ENCODE results near the gene DOCK4. TPM values are rescaled to one million over a fixed set of nuclear protein-coding genes. Genes with fewer than 3 reads are reported as not detected.

The DOCK4 gene
- total RNA-seq, 4 donors from 2014 or later = 8.2 to 9.0 (median 8.6) TPM

DNA sequence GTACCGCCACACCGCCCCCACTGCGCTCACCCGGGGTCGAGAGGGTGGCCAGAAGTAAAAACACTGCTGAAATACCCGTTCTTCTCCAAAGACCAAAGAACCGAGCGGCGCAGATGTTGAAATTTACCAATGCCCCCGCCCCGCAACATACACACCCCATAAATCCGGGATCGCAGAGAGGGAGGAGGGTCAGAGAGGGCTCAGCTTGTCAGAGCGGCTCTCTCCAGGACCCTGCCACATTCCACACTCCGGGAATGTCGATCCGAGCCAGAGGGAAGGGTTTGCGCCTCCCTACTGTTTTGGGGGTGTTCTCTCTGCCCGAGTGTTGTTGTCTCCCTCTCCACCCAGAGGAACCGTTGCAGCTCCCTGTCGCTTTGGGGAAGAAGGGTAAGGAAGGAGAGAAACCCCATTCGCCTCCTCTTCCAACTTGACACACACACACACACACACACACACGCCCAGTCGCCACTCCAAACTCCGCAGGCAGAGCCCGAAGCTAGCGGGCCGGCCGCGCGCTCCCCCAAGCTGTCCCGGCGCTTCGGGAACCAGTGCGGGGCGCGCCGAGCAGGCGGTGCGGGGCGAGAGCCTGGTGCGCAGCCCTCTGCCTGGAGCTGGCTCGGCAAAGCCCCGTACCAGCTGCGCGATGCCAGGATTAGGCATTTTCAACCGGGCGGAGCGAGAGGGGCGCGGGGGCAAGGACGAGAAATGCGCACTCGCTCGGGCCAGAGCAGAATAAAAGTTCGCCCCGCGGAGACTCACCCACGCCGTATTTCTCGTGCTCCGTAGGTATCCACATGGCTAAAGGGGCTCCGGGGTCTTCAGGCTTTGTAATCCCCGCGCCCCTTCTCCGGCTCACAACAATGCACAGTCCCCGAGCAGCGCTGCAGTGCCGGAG lies 609 bp downstream of the DOCK4 start:
- H3K4me3 ChIP-seq (ENCODE audit: low read depth, poor library complexity, severe bottlenecking) = peak overlapping the region; percentile 88
- WGBS, 2 donors = 0 to 1% methylated on average over 51 to 65 of the region's 69 CpGs
- intact Hi-C loops (cut with DNase I; ENCODE audit: low total_unique reads) = no loop called here
- peak; percentile 28 to 91 for DNase-seq (ENCODE audit: low spot score in 2 of 2)
- TF ChIP-seq CTCF (IDR thresholded peaks at IDR 0.05) (no peak), POLR2A (IDR thresholded peaks at IDR 0.05) (no peak)

DNA sequence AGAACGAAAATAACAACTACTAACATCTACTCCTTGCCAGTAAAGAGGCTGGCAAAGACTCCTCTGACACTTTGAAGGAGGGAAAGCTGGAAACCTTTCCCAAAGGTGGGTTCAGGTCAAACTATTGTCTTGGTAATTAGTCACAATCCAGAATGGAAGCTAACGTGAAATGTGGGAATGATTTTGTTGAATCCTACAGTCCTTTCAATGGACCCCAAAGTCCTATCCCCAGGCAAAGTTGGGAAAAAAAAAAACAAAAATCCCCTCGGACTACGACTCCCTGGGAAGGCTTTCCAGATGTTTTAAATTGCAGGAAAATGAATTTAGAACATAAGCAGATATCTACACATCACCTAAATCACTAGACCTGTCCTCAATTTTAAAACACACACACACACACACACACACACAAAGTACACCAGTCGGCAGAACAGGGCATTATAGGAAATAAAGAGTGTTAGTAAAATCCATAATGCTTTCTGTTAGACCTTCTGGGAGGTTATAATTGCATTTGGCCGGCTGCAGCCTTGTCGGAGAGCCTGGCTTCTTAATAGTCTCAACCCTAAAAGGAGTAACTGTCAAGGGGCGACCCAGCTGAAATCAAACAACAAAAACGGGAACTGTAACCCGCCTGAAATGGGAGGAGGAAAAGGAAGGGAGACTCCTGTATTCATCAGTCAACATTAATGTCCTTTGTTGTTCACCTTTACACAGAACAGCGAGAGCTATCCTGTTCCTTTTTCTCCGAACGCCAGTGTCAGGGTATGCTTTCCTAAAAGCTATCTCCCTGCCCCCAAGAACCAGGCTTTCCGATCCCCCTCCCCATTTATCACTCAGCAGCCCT lies 1.5 kb downstream of the DOCK4 start:
- DNase-seq (ENCODE audit: low spot score in 2 of 2) = no peak
- intact Hi-C loops (cut with DNase I; ENCODE audit: low total_unique reads) = no loop called here
- no peak for TF ChIP-seq CTCF (IDR thresholded peaks at IDR 0.05)
- TF ChIP-seq POLR2A (IDR thresholded peaks at IDR 0.05) = no peak
- 0 to 1% methylated on average over 14 of the region's 14 CpGs for WGBS, 2 donors
- peak overlapping the region; percentile 88 for H3K4me3 ChIP-seq (ENCODE audit: low read depth, poor library complexity, severe bottlenecking)

DNA sequence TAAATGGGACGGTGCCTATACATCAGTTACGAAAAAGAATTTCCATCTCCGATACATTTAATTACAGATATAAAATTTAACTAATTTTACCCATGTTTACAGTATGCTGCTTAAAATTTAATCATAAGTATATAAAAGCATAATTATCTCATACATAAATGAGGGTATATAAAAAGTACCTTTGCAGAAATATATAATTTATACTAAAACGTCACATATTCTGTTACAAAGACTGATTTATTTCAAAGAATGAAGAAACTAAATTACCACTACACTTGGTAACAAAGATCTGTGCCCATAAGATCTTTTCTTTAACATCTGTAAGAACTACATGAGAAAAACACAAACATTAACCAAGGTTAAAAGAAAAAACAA lies 2.8 kb downstream of the DOCK4 start:
- H3K4me3 ChIP-seq (ENCODE audit: low read depth, poor library complexity, severe bottlenecking) = no peak overlapping the region
- DNase-seq (ENCODE audit: low spot score in 2 of 2) = no peak
- TF ChIP-seq CTCF (IDR thresholded peaks at IDR 0.05) (no peak), POLR2A (IDR thresholded peaks at IDR 0.05) (no peak)
- 61 to 63% methylated on average over 4 of the region's 4 CpGs for WGBS, 2 donors
- intact Hi-C loops (cut with DNase I; ENCODE audit: low total_unique reads) = no loop called here

- H3K4me3 ChIP-seq (ENCODE audit: low read depth, poor library complexity, severe bottlenecking) = no peak overlapping the region
- 26 to 35% methylated on average over 2 of the region's 2 CpGs for WGBS, 2 donors
- TF ChIP-seq CTCF (IDR thresholded peaks at IDR 0.05) = no peak
- TF ChIP-seq POLR2A (IDR thresholded peaks at IDR 0.05) = no peak
- intact Hi-C loops (cut with DNase I; ENCODE audit: low total_unique reads) = no loop called here
- no peak for DNase-seq (ENCODE audit: low spot score in 2 of 2)
Measured at GRCh38 chr7:112202816-112203215, 3.4 kb downstream of the DOCK4 start.

GRCh38 chr7:112201839-112202238 lies 4.4 kb downstream of the DOCK4 start:
- DNase-seq (ENCODE audit: low spot score in 2 of 2) = no peak
- TF ChIP-seq CTCF (IDR thresholded peaks at IDR 0.05) = no peak
- no peak for TF ChIP-seq POLR2A (IDR thresholded peaks at IDR 0.05)
- intact Hi-C loops (cut with DNase I; ENCODE audit: low total_unique reads) = no loop called here
- H3K4me3 ChIP-seq (ENCODE audit: low read depth, poor library complexity, severe bottlenecking) = no peak overlapping the region
